GM18502 (cell line): ENCODE data around the gene GRWD1.

ENCODE experiments used
- ATAC-seq: cut with Tn5 transposase; IDR thresholded peaks from one replicate; pipeline ENCODE4 v1.9.1; 2021; ENCODE audit warnings: mild to moderate bottlenecking; ENCODE audit not compliant: unreplicated experiment, poor library complexity

Gene GRWD1

GRCh38 chr19:48421548-48421947, 24.2 kb upstream of the GRWD1 start:
- ATAC-seq = no peak

- no peak for ATAC-seq
These were observed 21.0 kb upstream of the GRWD1 start for GRCh38 chr19:48424694-48425219.

GRCh38 chr19:48428670-48429069, 17.1 kb upstream of the GRWD1 start:
- ATAC-seq = no peak

- no peak for ATAC-seq
These were observed 12.4 kb upstream of the GRWD1 start for GRCh38 chr19:48433337-48433736.

- no peak for ATAC-seq
These were observed 9.2 kb upstream of the GRWD1 start for GRCh38 chr19:48436586-48436985.

GRCh38 chr19:48441360-48442050, 4.3 kb upstream of the GRWD1 start:
- ATAC-seq = no peak

GRCh38 chr19:48442116-48443035, 3.4 kb upstream of the GRWD1 start:
- ATAC-seq = no peak

- ATAC-seq = no peak
These were observed 2.5 kb upstream of the GRWD1 start for GRCh38 chr19:48443256-48443655.

GRCh38 chr19:48443731-48444128, 2.1 kb upstream of the GRWD1 start:
- no peak for ATAC-seq

- no peak for ATAC-seq
These were observed 1.5 kb upstream of the GRWD1 start for GRCh38 chr19:48444129-48444935.

GRCh38 chr19:48444936-48445200, 915 bp upstream of the GRWD1 start:
- ATAC-seq = no peak

- ATAC-seq = peak; percentile 32
These were observed 552 bp upstream of the GRWD1 start for GRCh38 chr19:48445256-48445605.

GRCh38 chr19:48446579-48446978, 796 bp downstream of the GRWD1 start:
- ATAC-seq = no peak

GRCh38 chr19:48448563-48448962, 2.8 kb downstream of the GRWD1 start:
- no peak for ATAC-seq

- ATAC-seq = no peak
These were observed 4.7 kb downstream of the GRWD1 start for GRCh38 chr19:48450441-48450840.

GRCh38 chr19:48450863-48451262, 5.1 kb downstream of the GRWD1 start:
- no peak for ATAC-seq

GRCh38 chr19:48451624-48452023, 5.8 kb downstream of the GRWD1 start:
- ATAC-seq = no peak

GRCh38 chr19:48452289-48453190, 6.8 kb downstream of the GRWD1 start:
- ATAC-seq = no peak

- ATAC-seq = no peak
These were observed 8.5 kb downstream of the GRWD1 start for GRCh38 chr19:48454150-48454730.
